ENCODE results near the gene ITGAX. TPM values are rescaled to one million over a fixed set of nuclear protein-coding genes. Genes with fewer than 3 reads are reported as not detected.

ITGAX gene
- total and polyA plus RNA-seq, 2 of the 8 experiments (the other 6 are each of a cell fraction or from before 2014, with no cell fraction given), result 0.30 TPM; not detected in 1

DNA sequence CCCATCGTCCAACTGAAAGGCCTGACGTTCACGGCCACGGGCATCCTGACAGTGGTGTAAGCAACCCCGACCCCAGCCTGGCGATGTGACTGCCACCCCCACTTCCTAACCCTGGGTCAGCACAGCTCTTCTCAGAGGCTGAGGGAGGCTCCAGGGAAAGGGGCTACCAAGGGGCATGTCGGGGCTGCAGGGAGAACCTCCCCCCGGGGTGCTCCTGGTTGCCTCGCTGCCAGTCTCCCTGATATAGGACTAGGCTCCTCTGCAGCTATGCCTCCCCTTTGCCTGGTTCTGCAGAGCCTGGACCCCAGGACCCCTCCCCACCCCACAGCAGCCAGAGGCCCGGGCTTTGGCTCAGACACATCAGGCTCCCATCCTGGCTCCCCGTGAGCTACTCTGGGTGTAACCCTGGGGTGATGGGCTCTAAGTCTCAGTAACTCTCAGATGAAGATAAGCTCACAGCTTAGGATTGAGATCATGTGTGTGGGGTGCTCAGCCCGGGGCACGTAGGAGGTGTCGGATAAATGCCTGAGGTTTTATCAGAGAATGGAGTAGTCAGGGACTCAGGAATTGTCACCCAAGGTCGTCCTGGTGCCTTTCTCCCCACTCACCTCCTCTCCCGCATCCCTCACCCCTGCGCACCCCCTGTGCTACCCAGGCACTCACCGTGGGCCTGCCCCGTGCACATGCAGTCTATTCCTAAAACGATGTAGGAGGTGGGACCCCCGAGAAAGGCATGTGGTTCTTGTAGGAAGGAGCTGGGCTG is 48.8 kb downstream of the ITGAX start (continued):
- TF ChIP-seq, protein P1, sequence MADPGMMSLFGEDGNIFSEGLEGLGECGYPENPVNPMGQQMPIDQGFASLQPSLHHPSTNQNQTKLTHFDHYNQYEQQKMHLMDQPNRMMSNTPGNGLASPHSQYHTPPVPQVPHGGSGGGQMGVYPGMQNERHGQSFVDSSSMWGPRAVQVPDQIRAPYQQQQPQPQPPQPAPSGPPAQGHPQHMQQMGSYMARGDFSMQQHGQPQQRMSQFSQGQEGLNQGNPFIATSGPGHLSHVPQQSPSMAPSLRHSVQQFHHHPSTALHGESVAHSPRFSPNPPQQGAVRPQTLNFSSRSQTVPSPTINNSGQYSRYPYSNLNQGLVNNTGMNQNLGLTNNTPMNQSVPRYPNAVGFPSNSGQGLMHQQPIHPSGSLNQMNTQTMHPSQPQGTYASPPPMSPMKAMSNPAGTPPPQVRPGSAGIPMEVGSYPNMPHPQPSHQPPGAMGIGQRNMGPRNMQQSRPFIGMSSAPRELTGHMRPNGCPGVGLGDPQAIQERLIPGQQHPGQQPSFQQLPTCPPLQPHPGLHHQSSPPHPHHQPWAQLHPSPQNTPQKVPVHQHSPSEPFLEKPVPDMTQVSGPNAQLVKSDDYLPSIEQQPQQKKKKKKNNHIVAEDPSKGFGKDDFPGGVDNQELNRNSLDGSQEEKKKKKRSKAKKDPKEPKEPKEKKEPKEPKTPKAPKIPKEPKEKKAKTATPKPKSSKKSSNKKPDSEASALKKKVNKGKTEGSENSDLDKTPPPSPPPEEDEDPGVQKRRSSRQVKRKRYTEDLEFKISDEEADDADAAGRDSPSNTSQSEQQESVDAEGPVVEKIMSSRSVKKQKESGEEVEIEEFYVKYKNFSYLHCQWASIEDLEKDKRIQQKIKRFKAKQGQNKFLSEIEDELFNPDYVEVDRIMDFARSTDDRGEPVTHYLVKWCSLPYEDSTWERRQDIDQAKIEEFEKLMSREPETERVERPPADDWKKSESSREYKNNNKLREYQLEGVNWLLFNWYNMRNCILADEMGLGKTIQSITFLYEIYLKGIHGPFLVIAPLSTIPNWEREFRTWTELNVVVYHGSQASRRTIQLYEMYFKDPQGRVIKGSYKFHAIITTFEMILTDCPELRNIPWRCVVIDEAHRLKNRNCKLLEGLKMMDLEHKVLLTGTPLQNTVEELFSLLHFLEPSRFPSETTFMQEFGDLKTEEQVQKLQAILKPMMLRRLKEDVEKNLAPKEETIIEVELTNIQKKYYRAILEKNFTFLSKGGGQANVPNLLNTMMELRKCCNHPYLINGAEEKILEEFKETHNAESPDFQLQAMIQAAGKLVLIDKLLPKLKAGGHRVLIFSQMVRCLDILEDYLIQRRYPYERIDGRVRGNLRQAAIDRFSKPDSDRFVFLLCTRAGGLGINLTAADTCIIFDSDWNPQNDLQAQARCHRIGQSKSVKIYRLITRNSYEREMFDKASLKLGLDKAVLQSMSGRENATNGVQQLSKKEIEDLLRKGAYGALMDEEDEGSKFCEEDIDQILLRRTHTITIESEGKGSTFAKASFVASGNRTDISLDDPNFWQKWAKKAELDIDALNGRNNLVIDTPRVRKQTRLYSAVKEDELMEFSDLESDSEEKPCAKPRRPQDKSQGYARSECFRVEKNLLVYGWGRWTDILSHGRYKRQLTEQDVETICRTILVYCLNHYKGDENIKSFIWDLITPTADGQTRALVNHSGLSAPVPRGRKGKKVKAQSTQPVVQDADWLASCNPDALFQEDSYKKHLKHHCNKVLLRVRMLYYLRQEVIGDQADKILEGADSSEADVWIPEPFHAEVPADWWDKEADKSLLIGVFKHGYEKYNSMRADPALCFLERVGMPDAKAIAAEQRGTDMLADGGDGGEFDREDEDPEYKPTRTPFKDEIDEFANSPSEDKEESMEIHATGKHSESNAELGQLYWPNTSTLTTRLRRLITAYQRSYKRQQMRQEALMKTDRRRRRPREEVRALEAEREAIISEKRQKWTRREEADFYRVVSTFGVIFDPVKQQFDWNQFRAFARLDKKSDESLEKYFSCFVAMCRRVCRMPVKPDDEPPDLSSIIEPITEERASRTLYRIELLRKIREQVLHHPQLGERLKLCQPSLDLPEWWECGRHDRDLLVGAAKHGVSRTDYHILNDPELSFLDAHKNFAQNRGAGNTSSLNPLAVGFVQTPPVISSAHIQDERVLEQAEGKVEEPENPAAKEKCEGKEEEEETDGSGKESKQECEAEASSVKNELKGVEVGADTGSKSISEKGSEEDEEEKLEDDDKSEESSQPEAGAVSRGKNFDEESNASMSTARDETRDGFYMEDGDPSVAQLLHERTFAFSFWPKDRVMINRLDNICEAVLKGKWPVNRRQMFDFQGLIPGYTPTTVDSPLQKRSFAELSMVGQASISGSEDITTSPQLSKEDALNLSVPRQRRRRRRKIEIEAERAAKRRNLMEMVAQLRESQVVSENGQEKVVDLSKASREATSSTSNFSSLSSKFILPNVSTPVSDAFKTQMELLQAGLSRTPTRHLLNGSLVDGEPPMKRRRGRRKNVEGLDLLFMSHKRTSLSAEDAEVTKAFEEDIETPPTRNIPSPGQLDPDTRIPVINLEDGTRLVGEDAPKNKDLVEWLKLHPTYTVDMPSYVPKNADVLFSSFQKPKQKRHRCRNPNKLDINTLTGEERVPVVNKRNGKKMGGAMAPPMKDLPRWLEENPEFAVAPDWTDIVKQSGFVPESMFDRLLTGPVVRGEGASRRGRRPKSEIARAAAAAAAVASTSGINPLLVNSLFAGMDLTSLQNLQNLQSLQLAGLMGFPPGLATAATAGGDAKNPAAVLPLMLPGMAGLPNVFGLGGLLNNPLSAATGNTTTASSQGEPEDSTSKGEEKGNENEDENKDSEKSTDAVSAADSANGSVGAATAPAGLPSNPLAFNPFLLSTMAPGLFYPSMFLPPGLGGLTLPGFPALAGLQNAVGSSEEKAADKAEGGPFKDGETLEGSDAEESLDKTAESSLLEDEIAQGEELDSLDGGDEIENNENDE (IDR thresholded peaks at IDR 0.05; ENCODE audit: insufficient replicate concordance, low read length), result no peak
- TF ChIP-seq BACH1 (IDR thresholded peaks at IDR 0.05; ENCODE audit: low read length) (no peak), HDAC6 (IDR thresholded peaks at IDR 0.05; ENCODE audit: low read depth, low read length) (no peak), SRF (IDR thresholded peaks at IDR 0.05; ENCODE audit: low read depth, low read length) (no peak), CHD1 (IDR thresholded peaks at IDR 0.05; ENCODE audit: low read depth, low read length) (no peak), CREB1 (IDR thresholded peaks at IDR 0.05) (no peak), BCL11A (IDR thresholded peaks at IDR 0.05; ENCODE audit: low read depth in 2 of 2, low read length in 2 of 2) (no peak), TBP (IDR thresholded peaks at IDR 0.05; ENCODE audit: low read depth, low read length) (no peak)

All from H1 (cell line).